IMR-90 (cell line): ENCODE measurements around the gene AHCTF1.

Experiments used
- BHLHE40 ChIP-seq: fragments of 150-350 bp; IDR thresholded peaks from 2 replicates; pipeline ENCODE4 v1.6.1; 2016; ENCODE audit warnings: mild to moderate bottlenecking, low read depth, low read length
- FOS ChIP-seq: fragments of 150-350 bp; IDR thresholded peaks from 2 replicates; pipeline ENCODE4 v1.6.1; 2016; ENCODE audit warnings: low read depth, low read length
- MAFK ChIP-seq: IDR thresholded peaks from 2 replicates; pipeline ENCODE4 v1.6.1; 2012; ENCODE audit warnings: low read depth, low read length, improper control_type of control experiment
- MAZ ChIP-seq: IDR thresholded peaks from 2 replicates; pipeline ENCODE4 v1.6.1; 2012; ENCODE audit warnings: low read depth, mild to moderate bottlenecking, low read length, improper control_type of control experiment, moderate library complexity, borderline replicate concordance
- NFE2L2 ChIP-seq: fragments of 150-350 bp; IDR thresholded peaks from 2 replicates; pipeline ENCODE4 v1.6.1; 2016; ENCODE audit warnings: low read depth, mild to moderate bottlenecking, low read length
- POLR2A ChIP-seq: IDR thresholded peaks from 2 replicates; pipeline ENCODE4 v1.6.1; 2012; ENCODE audit warnings: mild to moderate bottlenecking, low read depth, low read length
- RAD21 ChIP-seq: IDR thresholded peaks from 2 replicates; pipeline ENCODE4 v1.6.1; 2012; ENCODE audit warnings: low read length, improper control_type of control experiment
- RCOR1 ChIP-seq: IDR thresholded peaks from 2 replicates; pipeline ENCODE4 v1.6.1; 2012; ENCODE audit warnings: mild to moderate bottlenecking, low read length, improper control_type of control experiment; ENCODE audit not compliant: insufficient replicate concordance
- RFX5 ChIP-seq: IDR thresholded peaks from 2 replicates; pipeline ENCODE4 v1.8.0; 2012; ENCODE audit warnings: low read depth, mild to moderate bottlenecking, low read length, moderate library complexity
- SMC3 ChIP-seq: fragments of 150-350 bp; IDR thresholded peaks from 2 replicates; pipeline ENCODE4 v1.6.1; 2016; ENCODE audit warnings: low read depth, mild to moderate bottlenecking, antibody characterized with exemption, low read length, moderate library complexity
- TF ChIP-seq, protein P1 (sequence below): conservative IDR thresholded peaks from 2 replicates; pipeline ENCODE4 v1.5.1; 2012; ENCODE audit warnings: mild to moderate bottlenecking, low read depth, low read length, improper control_type of control experiment
- TF ChIP-seq, protein P2 (sequence below): fragments of 150-350 bp; IDR thresholded peaks from 2 replicates; pipeline ENCODE4 v1.6.1; 2017; ENCODE audit warnings: mild to moderate bottlenecking, antibody characterized with exemption, low read length, low read depth

DNA sequence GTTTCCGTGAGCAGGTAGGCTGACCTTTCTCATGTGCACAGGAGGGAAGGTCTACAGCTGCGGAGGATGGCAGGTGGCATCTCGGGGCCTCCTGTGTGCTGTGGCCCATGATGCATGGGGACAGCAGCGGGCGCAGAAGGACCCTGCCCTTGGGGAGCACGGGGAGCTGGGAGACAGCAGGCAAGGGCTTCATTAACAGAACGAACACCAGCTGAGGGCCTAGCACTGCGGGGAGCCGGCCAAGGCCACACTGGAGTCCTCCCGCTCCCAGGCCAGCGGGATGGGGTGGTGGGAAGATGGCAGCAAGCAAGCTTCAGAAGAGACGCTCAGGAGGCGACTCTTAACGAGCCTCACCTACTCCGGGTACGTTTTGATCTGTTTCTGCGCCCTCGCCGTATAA, 140.9 kb downstream of the AHCTF1 start:
- TF ChIP-seq POLR2A (no peak), NFE2L2 (no peak), RFX5 (no peak), SMC3 (no peak), FOS (no peak), BHLHE40 (no peak), MAZ (no peak), MAFK (no peak), RCOR1 (no peak), RAD21 (no peak)
- TF ChIP-seq, protein P1, sequence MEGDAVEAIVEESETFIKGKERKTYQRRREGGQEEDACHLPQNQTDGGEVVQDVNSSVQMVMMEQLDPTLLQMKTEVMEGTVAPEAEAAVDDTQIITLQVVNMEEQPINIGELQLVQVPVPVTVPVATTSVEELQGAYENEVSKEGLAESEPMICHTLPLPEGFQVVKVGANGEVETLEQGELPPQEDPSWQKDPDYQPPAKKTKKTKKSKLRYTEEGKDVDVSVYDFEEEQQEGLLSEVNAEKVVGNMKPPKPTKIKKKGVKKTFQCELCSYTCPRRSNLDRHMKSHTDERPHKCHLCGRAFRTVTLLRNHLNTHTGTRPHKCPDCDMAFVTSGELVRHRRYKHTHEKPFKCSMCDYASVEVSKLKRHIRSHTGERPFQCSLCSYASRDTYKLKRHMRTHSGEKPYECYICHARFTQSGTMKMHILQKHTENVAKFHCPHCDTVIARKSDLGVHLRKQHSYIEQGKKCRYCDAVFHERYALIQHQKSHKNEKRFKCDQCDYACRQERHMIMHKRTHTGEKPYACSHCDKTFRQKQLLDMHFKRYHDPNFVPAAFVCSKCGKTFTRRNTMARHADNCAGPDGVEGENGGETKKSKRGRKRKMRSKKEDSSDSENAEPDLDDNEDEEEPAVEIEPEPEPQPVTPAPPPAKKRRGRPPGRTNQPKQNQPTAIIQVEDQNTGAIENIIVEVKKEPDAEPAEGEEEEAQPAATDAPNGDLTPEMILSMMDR: no peak
- TF ChIP-seq, protein P2, sequence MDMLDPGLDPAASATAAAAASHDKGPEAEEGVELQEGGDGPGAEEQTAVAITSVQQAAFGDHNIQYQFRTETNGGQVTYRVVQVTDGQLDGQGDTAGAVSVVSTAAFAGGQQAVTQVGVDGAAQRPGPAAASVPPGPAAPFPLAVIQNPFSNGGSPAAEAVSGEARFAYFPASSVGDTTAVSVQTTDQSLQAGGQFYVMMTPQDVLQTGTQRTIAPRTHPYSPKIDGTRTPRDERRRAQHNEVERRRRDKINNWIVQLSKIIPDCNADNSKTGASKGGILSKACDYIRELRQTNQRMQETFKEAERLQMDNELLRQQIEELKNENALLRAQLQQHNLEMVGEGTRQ: no peak
